Transverse colon (tissue), 4 donors: ENCODE results near the gene ARHGEF10L. TPM values are rescaled to one million over a fixed set of nuclear protein-coding genes. Genes with fewer than 3 reads are reported as not detected.
A peak's percentile ranks its signal among the peaks of the same experiment; 100 is the strongest.

ENCODE experiments used
- DNase-seq: peaks from one replicate; pipeline ENCODE4 v3.0.0-alpha.2; 2019
- H3K27ac ChIP-seq, 4 donors: fragments of 200-600 bp; sonication (generic); 2 replicates each; pipeline ENCODE4 v1.5.1; 2016 to 2018; ENCODE audit warnings: inconsistent platforms in 4 of 4
- H3K27me3 ChIP-seq: fragments of 200-600 bp; sonication (generic); 2 replicates; pipeline ENCODE4 v1.5.1; 2017; ENCODE audit warnings: inconsistent platforms
- H3K36me3 ChIP-seq, 4 donors: fragments of 200-600 bp; sonication (generic); 2 replicates each; pipeline ENCODE4 v1.5.1; 2017 to 2019; ENCODE audit warnings: inconsistent platforms in 4 of 4
- H3K4me1 ChIP-seq, 4 donors: fragments of 200-600 bp; sonication (generic); 2 replicates each; pipeline ENCODE4 v1.5.1; 2017 to 2020; ENCODE audit warnings: inconsistent platforms in 4 of 4
- H3K4me3 ChIP-seq, 4 donors: fragments of 200-600 bp; sonication (generic); 1 replicate in 1 of 4; 2 replicates in 3 of 4; pipeline versions ENCODE4 v1.5.1 to v1.6.1; 2017 to 2019; ENCODE audit warnings: inconsistent platforms in 4 of 4
- H3K9me3 ChIP-seq, 2 donors: fragments of 200-600 bp; sonication (generic); 2 replicates each; pipeline ENCODE4 v1.5.1; 2017 to 2019; ENCODE audit warnings: inconsistent platforms in 2 of 2
- CTCF ChIP-seq, 5 experiments: fragments of 200-600 bp in 3 of 5; fragments of 450-650 bp in 2 of 5; sonication (generic) in 3 of 5; IDR thresholded peaks; 1 replicate in 2 of 5; 2 replicates in 3 of 5; pipeline ENCODE4 v1.5.1; 2016 to 2017; ENCODE audit warnings: antibody characterized with exemption in 5 of 5, inconsistent platforms in 3 of 5, mild to moderate bottlenecking in 2 of 5, moderate library complexity in 1 of 5
- EP300 ChIP-seq: sonication (generic); formaldehyde crosslinking; IDR thresholded peaks from one replicate; pipeline ENCODE4 v1.6.1; 2017; ENCODE audit warnings: antibody characterized with exemption, low read depth
- POLR2A ChIP-seq: fragments of 450-650 bp; IDR thresholded peaks from one replicate; pipeline ENCODE4 v1.6.1; 2016; ENCODE audit warnings: antibody characterized with exemption, mild to moderate bottlenecking, moderate library complexity
- POLR2AphosphoS5 ChIP-seq, 3 donors: sonication (generic); formaldehyde crosslinking; IDR thresholded peaks; one replicate each; pipeline ENCODE4 v1.6.1; 2016; ENCODE audit warnings: antibody characterized with exemption in 3 of 3
- WGBS, 2 donors: methylation state at CpG; one replicate each; pipeline ENCODE4 v1.1.5; 2018; ENCODE audit warnings: low coverage in 1 of 2; 5-methylcytosine and 5-hydroxymethylcytosine counted together
- in situ Hi-C, 4 donors: fragments of 200-750 bp; cut with MboI; loops; one replicate each; pipeline versions ENCODE4 v1.15.0 to v1.15.1; 2017; ENCODE audit warnings: low sequenced_read_pairs in 3 of 4, low pct_ligation_motif_present in 1 of 4, low pct_unique_long_range_greater_than_20kb in 1 of 4
- intact Hi-C: fragments of 100-400 bp; cut with DNase I; formaldehyde crosslinking; loops from one replicate; pipeline ENCODE4 v1.15.1; 2023; ENCODE audit warnings: low total_unique reads
- total RNA-seq, 4 donors: library from RNA; depleted of rRNA; stranded (reverse); fragments of >200 nt; gene quantifications; one replicate each; pipeline ENCODE4 v1.1.0, GENCODE V29; 2016

The ARHGEF10L gene
- total RNA-seq, 4 donors from 2014 or later, result 115 to 326 (median 199) TPM

GRCh38 chr1:17658837-17659236 lies 119.3 kb downstream of the ARHGEF10L start:
- Histone ChIP-seq H3K27ac (no peak overlapping the region), H3K4me3 (no peak overlapping the region), H3K27me3 (no peaks in the 10 kb centered on the region), H3K9me3 (no peaks in the 10 kb centered on the region), H3K4me1 (no peaks in the 10 kb centered on the region), H3K36me3 (peaks cover 0 to 15% (median 4%) of the 10 kb centered on the region in 4 donors)
- no peak for TF ChIP-seq POLR2A
- no peak for TF ChIP-seq POLR2AphosphoS5 (IDR thresholded peaks at IDR 0.05)
- no peak for TF ChIP-seq EP300
- no peak for TF ChIP-seq CTCF (IDR thresholded peaks at IDR 0.05)
- peak; percentile 14 for DNase-seq
- 72% methylated on average over 6 of the region's 6 CpGs; no CpG with 5 or more reads in 1 of the 2 donors for WGBS, 2 donors
- intact Hi-C loops, result loop anchor here (10.0 kb wide), 1 partner anchor 576 kb away; no protein-coding TSS in a partner anchor
- in situ Hi-C loops, result no loop called here

GRCh38 chr1:17661546-17662157 lies 122.2 kb downstream of the ARHGEF10L start:
- H3K27me3 ChIP-seq, result no peaks in the 10 kb centered on the region
- peaks cover 0 to 24% (median 8%) of the 10 kb centered on the region in 4 donors for H3K36me3 ChIP-seq
- in situ Hi-C loops (no loop called here), intact Hi-C loops (no loop called here)
- no peak overlapping the region for H3K4me3 ChIP-seq
- WGBS, 2 donors, result 59 to 87% methylated on average over 3 to 15 of the region's 15 CpGs
- TF ChIP-seq CTCF (IDR thresholded peaks at IDR 0.05) (peak; percentile 67 to 80 (median 78)), POLR2A (no peak), EP300 (no peak)
- no peak overlapping the region for H3K27ac ChIP-seq
- peak; percentile 47 for DNase-seq
- no peaks in the 10 kb centered on the region for H3K4me1 ChIP-seq
- H3K9me3 ChIP-seq, result no peaks in the 10 kb centered on the region

GRCh38 chr1:17662296-17662695 lies 122.8 kb downstream of the ARHGEF10L start:
- in situ Hi-C loops, result no loop called here

DNA sequence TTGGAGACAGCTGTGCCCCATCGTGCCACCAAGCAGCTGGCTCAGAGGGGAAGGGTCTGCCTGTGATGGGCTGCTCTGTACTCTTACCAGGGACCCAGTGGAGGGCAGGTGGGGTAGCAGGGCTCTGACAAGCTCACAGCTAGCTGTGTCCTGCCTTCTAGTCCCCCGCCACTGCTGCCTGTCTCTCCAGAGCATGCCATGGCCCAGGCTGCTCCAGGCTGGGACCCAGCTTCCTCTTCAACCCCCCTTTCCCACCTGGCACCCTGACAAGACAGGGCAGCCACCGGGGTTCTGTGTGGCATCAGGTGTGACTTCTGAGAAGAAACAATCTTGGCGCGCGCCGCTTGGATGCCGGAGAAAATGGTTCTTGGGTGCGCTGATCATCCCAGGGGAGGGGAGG lies 123.3 kb downstream of the ARHGEF10L start:
- Histone ChIP-seq H3K4me1 (no peaks in the 10 kb centered on the region), H3K4me3 (no peak overlapping the region), H3K9me3 (no peaks in the 10 kb centered on the region), H3K27ac (no peak overlapping the region), H3K36me3 (peaks cover 0 to 24% (median 8%) of the 10 kb centered on the region in 4 donors), H3K27me3 (no peaks in the 10 kb centered on the region)
- 88% methylated on average over 8 of the region's 9 CpGs; no CpG with 5 or more reads in 1 of the 2 donors for WGBS, 2 donors
- intact Hi-C loops (no loop called here), in situ Hi-C loops (no loop called here)
- TF ChIP-seq EP300 (no peak), CTCF (IDR thresholded peaks at IDR 0.05) (no peak), POLR2AphosphoS5 (IDR thresholded peaks at IDR 0.05) (no peak), POLR2A (no peak)
- DNase-seq, result no peak

More at GRCh38 chr1:17662296-17662695, 122.8 kb downstream of the ARHGEF10L start:
- no peak overlapping the region for H3K4me3 ChIP-seq
- DNase-seq, result no peak
- H3K4me1 ChIP-seq, result no peaks in the 10 kb centered on the region
- H3K27ac ChIP-seq, result no peak overlapping the region
- H3K36me3 ChIP-seq, result peaks cover 0 to 24% (median 8%) of the 10 kb centered on the region in 4 donors
- H3K27me3 ChIP-seq, result no peaks in the 10 kb centered on the region
- TF ChIP-seq POLR2AphosphoS5 (IDR thresholded peaks at IDR 0.05), result no peak
- TF ChIP-seq POLR2A, result no peak
- TF ChIP-seq CTCF (IDR thresholded peaks at IDR 0.05), result no peak
- no peak for TF ChIP-seq EP300
- intact Hi-C loops, result no loop called here
- 93% methylated on average over 10 of the region's 10 CpGs; no CpG with 5 or more reads in 1 of the 2 donors for WGBS, 2 donors
- H3K9me3 ChIP-seq, result no peaks in the 10 kb centered on the region
